ENCODE results near the gene SMAD3.

GRCh38 chr15:67170143-67170925 is 104.9 kb downstream of the SMAD3 start:
- TF ChIP-seq CTCF (IDR thresholded peaks at IDR 0.05) (no peak), POLR2A (IDR thresholded peaks at IDR 0.05) (no peak)
